DND-41 (cell line): ENCODE data around the gene SYF2.

Source experiments
- ATAC-seq: fragments of 200-7000 bp; cut with Tn5 transposase; 3 replicates; pipeline ENCODE4 v1.9.1; 2021; ENCODE audit warnings: low read depth; ENCODE audit not compliant: insufficient read depth
- DNase-seq: peaks from one replicate; pipeline ENCODE4 v3.0.0-alpha.2; 2020
- H2AFZ ChIP-seq: 2 replicates; pipeline ENCODE4 v1.6.0; 2012; ENCODE audit warnings: low read depth, low read length
- H3K27ac ChIP-seq: 2 replicates; pipeline ENCODE4 v1.5.1; 2012; ENCODE audit warnings: low read length, inconsistent platforms
- H3K27me3 ChIP-seq: fragments of 200-600 bp; sonication (generic); 2 replicates; pipeline ENCODE4 v1.6.0; 2012; ENCODE audit warnings: low read length, mild to moderate bottlenecking, inconsistent platforms; ENCODE audit not compliant: insufficient read depth, poor library complexity
- H3K36me3 ChIP-seq: 2 replicates; pipeline ENCODE4 v1.5.1; 2012; ENCODE audit warnings: low read length, inconsistent platforms; ENCODE audit not compliant: insufficient read depth
- H3K4me1 ChIP-seq: 2 replicates; pipeline ENCODE4 v1.5.1; 2012; ENCODE audit warnings: mild to moderate bottlenecking, low read length; ENCODE audit not compliant: insufficient read depth
- H3K4me2 ChIP-seq: 2 replicates; pipeline ENCODE4 v1.6.0; 2012; ENCODE audit warnings: mild to moderate bottlenecking, moderate library complexity, low read length, inconsistent platforms; ENCODE audit not compliant: insufficient read depth
- H3K4me3 ChIP-seq, 2 experiments: fragments of 200-600 bp in 1 of 2; shearing (Covaris generic) in 1 of 2; 2 replicates each; pipeline ENCODE4 v1.5.1; 2012 to 2016; ENCODE audit warnings: inconsistent platforms in 2 of 2, low read length in 2 of 2, mild to moderate bottlenecking in 2 of 2, low read depth in 1 of 2, moderate library complexity in 1 of 2
- H3K79me2 ChIP-seq: 2 replicates; pipeline ENCODE4 v1.6.0; 2012; ENCODE audit warnings: low read length, inconsistent platforms; ENCODE audit not compliant: insufficient read depth
- H3K9ac ChIP-seq: 2 replicates; pipeline ENCODE4 v1.6.0; 2012; ENCODE audit warnings: low read depth, mild to moderate bottlenecking, inconsistent platforms, low read length, moderate library complexity
- H3K9me3 ChIP-seq: 2 replicates; pipeline ENCODE4 v1.5.1; 2012; ENCODE audit warnings: low read length, moderate library complexity, mild to moderate bottlenecking, inconsistent platforms; ENCODE audit not compliant: insufficient read depth, severe bottlenecking
- H4K20me1 ChIP-seq: 2 replicates; pipeline ENCODE4 v1.6.0; 2012; ENCODE audit warnings: low read length; ENCODE audit not compliant: insufficient read depth
- CTCF ChIP-seq: IDR thresholded peaks from 2 replicates; pipeline ENCODE4 v1.5.1; 2012; ENCODE audit warnings: borderline replicate concordance, low read length, moderate library complexity, mild to moderate bottlenecking; ENCODE audit not compliant: poor library complexity, severe bottlenecking; ENCODE audit errors: extremely low read depth
- EZH2 ChIP-seq: IDR thresholded peaks from 3 replicates; pipeline ENCODE4 v1.6.1; 2012; ENCODE audit warnings: borderline replicate concordance, low read depth, mild to moderate bottlenecking, moderate library complexity, low read length, inconsistent platforms; ENCODE audit not compliant: severe bottlenecking

SYF2 gene

GRCh38 chr1:25180996-25181395 lies 51.3 kb downstream of the SYF2 start:
- Histone ChIP-seq H3K9me3 (no peaks in the 10 kb centered on the region), H2AFZ (no peak overlapping the region), H3K4me1 (no peaks in the 10 kb centered on the region), H3K27ac (no peak overlapping the region), H3K4me2 (no peak overlapping the region), H3K9ac (no peak overlapping the region), H3K4me3 (no peak overlapping the region), H3K36me3 (no peaks in the 10 kb centered on the region), H4K20me1 (no peaks in the 10 kb centered on the region; the same call in 1 of the 2 replicates), H3K27me3 (no peaks in the 10 kb centered on the region), H3K79me2 (no peaks in the 10 kb centered on the region)
- DNase-seq (no peak), ATAC-seq (no peak)
- TF ChIP-seq CTCF (no peak), EZH2 (no peak)

DNA sequence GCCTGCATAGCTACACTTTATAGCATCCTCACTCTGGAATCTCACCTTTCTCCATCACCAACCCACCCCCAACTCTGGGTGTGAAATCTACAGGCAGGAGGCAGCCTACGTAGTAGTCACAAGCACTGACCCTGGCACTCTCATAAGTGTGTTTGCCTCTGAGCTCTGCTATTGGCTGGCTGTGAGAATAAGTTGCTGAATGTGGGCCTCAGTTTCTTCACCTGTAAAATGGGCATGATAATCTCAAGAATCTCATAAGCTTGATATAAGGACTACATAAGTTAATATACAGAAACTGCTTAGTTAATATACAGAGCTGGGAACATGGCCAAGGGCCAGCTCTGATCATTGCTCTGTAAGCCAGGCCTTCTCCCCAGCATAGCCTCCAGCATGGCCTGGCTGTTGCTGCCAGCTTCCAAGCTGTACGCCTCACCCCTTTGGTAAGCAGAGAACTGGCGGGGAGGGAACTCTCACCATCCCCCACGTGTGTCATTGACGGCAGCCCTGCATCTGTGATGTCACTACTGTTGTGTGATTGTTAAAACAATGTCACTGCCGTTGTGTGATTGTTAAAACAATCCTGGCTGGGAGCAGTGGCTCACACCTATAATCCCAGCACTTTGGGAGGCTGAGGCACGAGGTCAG lies 53.3 kb downstream of the SYF2 start:
- no peak overlapping the region for H3K27ac ChIP-seq

GRCh38 chr1:25174730-25175612 lies 57.3 kb downstream of the SYF2 start:
- no peaks in the 10 kb centered on the region for H3K4me1 ChIP-seq
- H4K20me1 ChIP-seq, result no peaks in the 10 kb centered on the region
- ATAC-seq, result no peak
- no peak overlapping the region for H3K4me3 ChIP-seq
- H3K36me3 ChIP-seq, result no peaks in the 10 kb centered on the region
- no peak overlapping the region for H2AFZ ChIP-seq
- H3K4me2 ChIP-seq, result no peak overlapping the region
- no peak overlapping the region for H3K9ac ChIP-seq
- no peaks in the 10 kb centered on the region for H3K79me2 ChIP-seq
- no peak for DNase-seq
- TF ChIP-seq CTCF, result no peak
- TF ChIP-seq EZH2, result no peak
- no peak overlapping the region for H3K27ac ChIP-seq
- H3K27me3 ChIP-seq, result no peaks in the 10 kb centered on the region
- no peaks in the 10 kb centered on the region for H3K9me3 ChIP-seq

More for the DNA sequence above, 53.3 kb downstream of the SYF2 start:
- H3K27me3 ChIP-seq, result no peaks in the 10 kb centered on the region
- no peak overlapping the region for H2AFZ ChIP-seq
- H3K9me3 ChIP-seq, result no peaks in the 10 kb centered on the region
- TF ChIP-seq CTCF, result no peak
- no peak for TF ChIP-seq EZH2
- H3K4me2 ChIP-seq, result no peak overlapping the region
- H3K4me1 ChIP-seq, result no peaks in the 10 kb centered on the region
- ATAC-seq (no peak), DNase-seq (no peak)
- H3K36me3 ChIP-seq, result no peaks in the 10 kb centered on the region
- no peaks in the 10 kb centered on the region for H3K79me2 ChIP-seq
- H3K4me3 ChIP-seq, result no peak overlapping the region
- no peak overlapping the region for H3K9ac ChIP-seq
- no peaks in the 10 kb centered on the region for H4K20me1 ChIP-seq
